DND-41 (cell line): ENCODE results near the gene ZNF160.

Source experiments
- EZH2 ChIP-seq: IDR thresholded peaks from 3 replicates; pipeline ENCODE4 v1.6.1; 2012; ENCODE audit warnings: borderline replicate concordance, low read depth, mild to moderate bottlenecking, moderate library complexity, low read length, inconsistent platforms; ENCODE audit not compliant: severe bottlenecking
- TF ChIP-seq, protein P1 (sequence below): IDR thresholded peaks from 2 replicates; pipeline ENCODE4 v1.5.1; 2012; ENCODE audit warnings: borderline replicate concordance, low read length, moderate library complexity, mild to moderate bottlenecking; ENCODE audit not compliant: poor library complexity, severe bottlenecking; ENCODE audit errors: extremely low read depth

DNA sequence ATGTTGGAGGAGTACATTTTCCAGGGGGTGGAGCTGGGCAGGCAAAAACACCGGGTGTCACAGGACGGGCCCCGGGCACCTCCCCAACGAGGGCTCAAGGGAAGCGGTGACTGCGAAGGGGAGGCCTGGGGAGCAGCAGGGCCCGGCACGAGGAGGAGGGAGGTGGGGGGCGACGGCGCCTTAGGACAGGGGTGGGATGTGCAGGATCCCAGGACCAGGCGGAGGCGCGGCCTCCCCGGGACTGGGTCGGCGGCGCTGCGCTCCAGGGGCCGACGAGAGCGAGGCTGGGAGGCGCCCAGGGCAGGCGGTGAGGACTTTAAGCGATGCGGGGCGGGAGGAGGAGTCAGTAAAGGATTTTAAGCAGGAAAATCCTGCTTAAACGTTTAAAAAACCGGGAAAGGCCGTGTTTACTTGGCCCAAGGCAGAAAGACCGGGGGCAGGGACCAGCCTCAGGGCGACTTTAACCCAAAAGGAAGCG is 427 bp downstream of the ZNF160 start:
- TF ChIP-seq, protein P1, sequence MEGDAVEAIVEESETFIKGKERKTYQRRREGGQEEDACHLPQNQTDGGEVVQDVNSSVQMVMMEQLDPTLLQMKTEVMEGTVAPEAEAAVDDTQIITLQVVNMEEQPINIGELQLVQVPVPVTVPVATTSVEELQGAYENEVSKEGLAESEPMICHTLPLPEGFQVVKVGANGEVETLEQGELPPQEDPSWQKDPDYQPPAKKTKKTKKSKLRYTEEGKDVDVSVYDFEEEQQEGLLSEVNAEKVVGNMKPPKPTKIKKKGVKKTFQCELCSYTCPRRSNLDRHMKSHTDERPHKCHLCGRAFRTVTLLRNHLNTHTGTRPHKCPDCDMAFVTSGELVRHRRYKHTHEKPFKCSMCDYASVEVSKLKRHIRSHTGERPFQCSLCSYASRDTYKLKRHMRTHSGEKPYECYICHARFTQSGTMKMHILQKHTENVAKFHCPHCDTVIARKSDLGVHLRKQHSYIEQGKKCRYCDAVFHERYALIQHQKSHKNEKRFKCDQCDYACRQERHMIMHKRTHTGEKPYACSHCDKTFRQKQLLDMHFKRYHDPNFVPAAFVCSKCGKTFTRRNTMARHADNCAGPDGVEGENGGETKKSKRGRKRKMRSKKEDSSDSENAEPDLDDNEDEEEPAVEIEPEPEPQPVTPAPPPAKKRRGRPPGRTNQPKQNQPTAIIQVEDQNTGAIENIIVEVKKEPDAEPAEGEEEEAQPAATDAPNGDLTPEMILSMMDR = no peak
- no peak for TF ChIP-seq EZH2
